NK-92 treated with Interleukin-12 subunit alpha and Interleukin-12 subunit beta, amount 100 ng/mL, for 24 hours (cell line): Measurements from ENCODE around the gene AHSG.
"Not testable (repeated sequence)": the region's sequence is repeated elsewhere in the genome, so short reads cannot be mapped to it uniquely, and the experiment has no call there.

Experiments used
- DNase-seq: peaks from one replicate; lab custom pipeline; 2025; lab: John Stamatoyannopoulos, UW

Gene AHSG

GRCh38 chr3:186612721-186613636 lies at the start of gene AHSG:
AHSG (plus strand) TSS chr3:186613060; CDS start chr3:186613142, 82 bp downstream.
- DNase-seq: no peak

- DNase-seq: no peak
Measured at GRCh38 chr3:186564586-186564985, 48.3 kb upstream of the AHSG start.

GRCh38 chr3:186566772-186567071 lies 46.1 kb upstream of the AHSG start:
- no peak for DNase-seq

- peak; percentile 90 for DNase-seq
Measured at GRCh38 chr3:186567072-186567921, 45.6 kb upstream of the AHSG start, which contains the start of gene TBCCD1. TBCCD1 (minus strand) TSS chr3:186567339; CDS start chr3:186564329, 3,010 bp downstream.

- DNase-seq: not testable (repeated sequence)
Measured at GRCh38 chr3:186569361-186569760, 43.5 kb upstream of the AHSG start.

GRCh38 chr3:186569779-186570095 lies 43.1 kb upstream of the AHSG start:
- no peak for DNase-seq

GRCh38 chr3:186570096-186570940 lies 42.5 kb upstream of the AHSG start, which contains the start of gene DNAJB11:
DNAJB11 (plus strand) TSS chr3:186570720; CDS start chr3:186570898, 178 bp downstream.
- DNase-seq: peak; percentile 100

GRCh38 chr3:186570941-186571643 lies 41.8 kb upstream of the AHSG start:
- DNase-seq: no peak

- DNase-seq: no peak
Measured at GRCh38 chr3:186571644-186572013, 41.2 kb upstream of the AHSG start.

GRCh38 chr3:186577521-186577920 lies 35.3 kb upstream of the AHSG start:
- no peak for DNase-seq

GRCh38 chr3:186580785-186581184 lies 32.1 kb upstream of the AHSG start:
- DNase-seq: no peak

- DNase-seq: no peak
Measured at GRCh38 chr3:186582541-186582940, 30.3 kb upstream of the AHSG start.

- DNase-seq: no peak
Measured at GRCh38 chr3:186583831-186584230, 29.0 kb upstream of the AHSG start.

- DNase-seq: not testable (repeated sequence)
Measured at GRCh38 chr3:186586245-186586644, 26.6 kb upstream of the AHSG start.

- no peak for DNase-seq
Measured at GRCh38 chr3:186587183-186587582, 25.7 kb upstream of the AHSG start.

GRCh38 chr3:186588632-186589031 lies 24.2 kb upstream of the AHSG start:
- no peak for DNase-seq

- no peak for DNase-seq
Measured at GRCh38 chr3:186589121-186589520, 23.7 kb upstream of the AHSG start.

- no peak for DNase-seq
Measured at GRCh38 chr3:186589856-186590579, 22.8 kb upstream of the AHSG start.

- DNase-seq: no peak
Measured at GRCh38 chr3:186590580-186591295, 22.1 kb upstream of the AHSG start.

- DNase-seq: no peak
Measured at GRCh38 chr3:186592682-186593081, 20.2 kb upstream of the AHSG start.
